ENCODE measurements around the gene CSGALNACT2. TPM values are rescaled to one million over a fixed set of nuclear protein-coding genes. Genes with fewer than 3 reads are reported as not detected.

Gene CSGALNACT2
- total and polyA plus RNA-seq, 11 donors, result 2.6 to 17.7 (median 8.8) TPM

GRCh38 chr10:43231523-43232078 is 93.4 kb downstream of the CSGALNACT2 start:
- Histone ChIP-seq H3K36me3 (no peaks in the 10 kb centered on the region), H3K27ac (no peak overlapping the region), H3K4me1 (peaks cover 0 to 17% (median 0%) of the 10 kb centered on the region in 12 donors), H3K4me3 (no peak overlapping the region), H3K27me3 (peaks cover 17 to 56% (median 34%) of the 10 kb centered on the region in 9 donors), H3K9me3 (no peaks in the 10 kb centered on the region)
- WGBS, 4 donors, result 50 to 57% (median 55%) methylated on average over 4 to 6 of the region's 6 CpGs
- no peak for ATAC-seq
- intact Hi-C loops (cut with DNase I), result no loop called here
- DNase-seq, result peak in 4 of 5 donors; percentile 4 to 46 (median 10)
- TF ChIP-seq CTCF (IDR thresholded peaks at IDR 0.05) (no peak), POLR2A (IDR thresholded peaks at IDR 0.05) (no peak)

DNA sequence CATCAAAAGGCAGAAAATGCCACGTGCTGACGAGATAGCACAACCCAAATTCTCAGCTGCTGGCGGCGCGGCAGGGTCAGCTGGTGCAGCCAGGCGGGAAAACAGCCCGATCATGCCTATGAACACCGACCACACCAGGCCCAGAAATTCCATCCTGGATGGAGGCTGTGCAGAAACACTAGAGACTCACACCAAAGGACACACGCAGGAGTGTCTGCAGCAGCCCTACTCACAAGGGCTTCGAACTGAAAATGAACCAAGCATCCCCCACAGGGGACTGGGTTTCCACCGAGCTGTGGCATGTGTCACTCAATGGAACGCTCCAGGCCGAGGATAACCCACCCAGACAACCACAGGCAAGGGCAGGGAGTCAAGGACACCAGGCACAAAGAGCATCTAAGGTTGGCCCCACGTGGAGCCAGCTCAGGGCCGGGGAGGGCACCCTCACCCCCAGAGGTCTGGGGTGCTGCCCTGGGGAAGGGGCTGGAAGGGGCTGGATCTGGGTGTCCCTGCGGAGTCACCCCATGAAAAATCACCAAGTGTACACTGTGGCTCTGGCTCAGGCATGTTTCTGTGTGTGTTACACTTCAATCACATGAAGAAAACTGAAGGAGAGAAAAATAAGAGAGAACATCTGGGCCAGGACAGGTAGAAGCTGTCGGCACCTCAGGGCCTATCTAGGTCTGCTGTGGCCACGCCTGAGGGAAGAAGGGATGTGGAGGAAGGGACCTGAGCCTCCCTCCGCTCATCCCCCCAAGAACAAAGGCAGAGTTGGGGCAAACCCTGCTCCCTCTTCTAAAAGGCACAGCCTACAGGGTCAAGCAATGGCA is 95.6 kb downstream of the CSGALNACT2 start:
- H3K27me3 ChIP-seq, result peaks cover 13 to 41% (median 26%) of the 10 kb centered on the region in 9 donors
- DNase-seq, result peak in 4 of 5 donors; percentile 2 to 28 (median 11)
- no peaks in the 10 kb centered on the region for H3K36me3 ChIP-seq
- intact Hi-C loops (cut with DNase I), result no loop called here
- H3K27ac ChIP-seq, result no peak overlapping the region
- H3K4me3 ChIP-seq, result no peak overlapping the region
- WGBS, 4 donors, result 77 to 86% (median 83%) methylated on average over 14 to 19 of the region's 19 CpGs
- TF ChIP-seq POLR2A (IDR thresholded peaks at IDR 0.05), result no peak
- no peak for TF ChIP-seq CTCF (IDR thresholded peaks at IDR 0.05)
- H3K9me3 ChIP-seq, result no peaks in the 10 kb centered on the region
- peaks cover 0 to 14% (median 0%) of the 10 kb centered on the region in 12 donors for H3K4me1 ChIP-seq
- ATAC-seq, result no peak

GRCh38 chr10:43234471-43235041 is 96.3 kb downstream of the CSGALNACT2 start:
- no peak overlapping the region for H3K27ac ChIP-seq
- peaks cover 6 to 34% (median 19%) of the 10 kb centered on the region in 9 donors for H3K27me3 ChIP-seq
- peaks cover 0 to 7% (median 0%) of the 10 kb centered on the region in 12 donors for H3K4me1 ChIP-seq
- TF ChIP-seq POLR2A (IDR thresholded peaks at IDR 0.05) (no peak), CTCF (IDR thresholded peaks at IDR 0.05) (no peak)
- no peaks in the 10 kb centered on the region for H3K36me3 ChIP-seq
- 82 to 89% (median 82%) methylated on average over 7 to 9 of the region's 9 CpGs for WGBS, 4 donors
- ATAC-seq, result no peak
- H3K9me3 ChIP-seq, result peaks cover 0 to 2% (median 0%) of the 10 kb centered on the region in 12 donors
- DNase-seq, result peak in 4 of 5 donors; percentile 1 to 49 (median 13)
- intact Hi-C loops (cut with DNase I), result no loop called here
- H3K4me3 ChIP-seq, result no peak overlapping the region

Other genes starting within 250 kb of the CSGALNACT2 start
- 1 to 10 TPM in 4 of 9 donors, under 1 TPM in 5; 0.12 to 3.3 (median 0.66) TPM for gene RET, start 61.4 kb upstream of the CSGALNACT2 start, total RNA-seq
- gene RET, start 61.4 kb upstream of the CSGALNACT2 start, polyA plus RNA-seq, result under 1 TPM; 0.29 to 0.84 TPM
- 1 to 10 TPM in 6 of 9 donors, under 1 TPM in 3; 0.49 to 5.1 (median 1.4) TPM for gene RASGEF1A, start 128.6 kb downstream of the CSGALNACT2 start, total RNA-seq
- gene RASGEF1A, start 128.6 kb downstream of the CSGALNACT2 start, polyA plus RNA-seq, result under 1 TPM; 0.14 to 0.42 TPM
- not detected for gene FXYD4, start 233.2 kb downstream of the CSGALNACT2 start, total RNA-seq
- under 1 TPM in 1 of 2 donors, not detected in 1; 0.14 TPM for gene FXYD4, start 233.2 kb downstream of the CSGALNACT2 start, polyA plus RNA-seq